Measurements from ENCODE around the gene TGFBR3L.

TGFBR3L gene

GRCh38 chr19:7920519-7921301 is 6.1 kb downstream of the TGFBR3L start:
- peaks cover 18 to 31% of the 10 kb centered on the region in 2 donors for H3K27me3 ChIP-seq (ENCODE audit: control insufficient read depth in 1 of 2, insufficient read depth in 2 of 2, low read length in 2 of 2)
- H3K27ac ChIP-seq (ENCODE audit: low read length), result peak overlapping the region; percentile 84
- H3K4me1 ChIP-seq (ENCODE audit: control insufficient read depth, insufficient read depth, low read length), result peaks cover 72% of the 10 kb centered on the region
- H3K4me3 ChIP-seq (ENCODE audit: low read length in 2 of 2), result peak overlapping the region; percentile 85 to 88
- H3K9me3 ChIP-seq (ENCODE audit: control insufficient read depth in 2 of 2, low read length in 2 of 2), result no peaks in the 10 kb centered on the region
- H3K36me3 ChIP-seq (ENCODE audit: control insufficient read depth in 2 of 2, insufficient read depth in 2 of 2, low read length in 2 of 2), result peaks cover 3 to 6% of the 10 kb centered on the region in 2 donors
- H3K9ac ChIP-seq (ENCODE audit: low read length in 2 of 2), result peak overlapping the region; percentile 72 to 82

- no peaks in the 10 kb centered on the region for H3K9me3 ChIP-seq (ENCODE audit: control insufficient read depth in 2 of 2, low read length in 2 of 2)
- peak overlapping the region; percentile 72 to 82 for H3K9ac ChIP-seq (ENCODE audit: low read length in 2 of 2)
- H3K27ac ChIP-seq (ENCODE audit: low read length), result peak overlapping the region; percentile 84
- H3K4me1 ChIP-seq (ENCODE audit: control insufficient read depth, insufficient read depth, low read length), result peaks cover 69% of the 10 kb centered on the region
- peaks cover 14 to 24% of the 10 kb centered on the region in 2 donors for H3K27me3 ChIP-seq (ENCODE audit: control insufficient read depth in 1 of 2, insufficient read depth in 2 of 2, low read length in 2 of 2)
- peak overlapping the region; percentile 74 to 81 for H3K4me3 ChIP-seq (ENCODE audit: low read length in 2 of 2)
- H3K36me3 ChIP-seq (ENCODE audit: control insufficient read depth in 2 of 2, insufficient read depth in 2 of 2, low read length in 2 of 2), result peaks cover 3 to 6% of the 10 kb centered on the region in 2 donors
Observed at GRCh38 chr19:7921302-7921966, 6.8 kb downstream of the TGFBR3L start.

DNA sequence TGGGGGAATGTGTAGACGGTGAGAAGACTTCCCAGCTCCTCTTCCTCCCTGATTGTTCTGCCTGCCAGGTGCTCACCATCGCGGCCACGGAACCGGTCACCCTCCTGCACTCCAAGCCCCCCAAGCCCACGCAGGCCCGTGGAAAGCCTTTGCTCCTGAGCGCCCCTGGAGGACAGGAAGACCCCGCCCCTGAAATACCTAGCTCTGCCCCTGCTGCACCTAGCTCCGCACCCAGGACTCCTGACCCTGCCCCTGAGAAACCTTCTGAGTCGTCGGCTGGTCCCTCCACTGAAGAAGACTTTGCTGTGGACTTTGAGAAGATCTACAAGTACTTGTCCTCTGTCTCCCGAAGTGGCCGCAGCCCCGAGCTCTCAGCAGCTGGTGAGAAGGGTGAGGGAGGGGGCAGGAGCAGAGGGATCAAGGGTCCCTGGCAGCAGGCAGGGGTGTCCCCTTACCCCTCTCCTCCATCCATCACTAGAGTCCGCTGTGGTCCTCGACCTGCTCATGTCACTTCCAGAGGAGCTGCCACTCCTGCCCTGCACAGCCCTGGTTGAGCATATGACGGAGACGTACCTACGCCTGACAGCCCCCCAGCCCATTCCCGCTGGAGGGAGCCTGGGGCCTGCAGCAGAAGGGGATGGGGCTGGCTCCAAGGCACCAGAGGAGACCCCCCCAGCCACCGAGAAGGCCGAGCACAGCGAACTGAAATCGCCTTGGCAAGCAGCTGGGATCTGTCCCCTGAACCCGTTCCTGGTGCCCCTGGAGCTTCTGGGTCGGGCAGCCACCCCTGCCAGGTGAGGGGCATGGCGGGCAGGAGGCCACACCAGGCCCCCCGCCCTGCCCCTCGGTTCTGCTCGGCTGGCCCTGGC is 7.6 kb downstream of the TGFBR3L start:
- H3K9me3 ChIP-seq (ENCODE audit: control insufficient read depth in 2 of 2, low read length in 2 of 2), result no peaks in the 10 kb centered on the region
- H3K4me1 ChIP-seq (ENCODE audit: control insufficient read depth, insufficient read depth, low read length), result peaks cover 69% of the 10 kb centered on the region
- peaks cover 3 to 6% of the 10 kb centered on the region in 2 donors for H3K36me3 ChIP-seq (ENCODE audit: control insufficient read depth in 2 of 2, insufficient read depth in 2 of 2, low read length in 2 of 2)
- peak overlapping the region; percentile 84 for H3K27ac ChIP-seq (ENCODE audit: low read length)
- peaks cover 10 to 17% of the 10 kb centered on the region in 2 donors for H3K27me3 ChIP-seq (ENCODE audit: control insufficient read depth in 1 of 2, insufficient read depth in 2 of 2, low read length in 2 of 2)
- peak overlapping the region; percentile 72 to 82 for H3K9ac ChIP-seq (ENCODE audit: low read length in 2 of 2)
- H3K4me3 ChIP-seq (ENCODE audit: low read length in 2 of 2), result peak overlapping the region in 1 of 2 donors; percentile 81

DNA sequence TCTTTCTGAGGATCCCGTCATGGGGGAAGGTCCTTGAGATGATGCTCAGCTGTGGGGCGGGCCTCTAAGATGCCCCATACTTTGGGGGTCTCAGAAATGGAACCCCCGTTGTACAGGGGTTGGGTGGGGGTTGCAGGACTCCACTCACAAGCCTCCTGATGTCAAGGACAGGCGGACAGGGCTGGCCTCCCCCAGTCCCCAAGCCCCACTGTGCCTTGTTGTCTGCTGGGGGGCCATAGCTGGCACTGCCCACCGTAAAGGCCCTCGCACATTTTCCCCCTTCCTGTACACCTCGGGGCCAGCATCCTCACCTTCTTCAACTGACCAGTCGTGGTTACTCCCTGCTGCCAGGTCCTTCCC is 8.2 kb downstream of the TGFBR3L start:
- Histone ChIP-seq H3K9ac (ENCODE audit: low read length in 2 of 2) (no peak overlapping the region), H3K4me1 (ENCODE audit: control insufficient read depth, insufficient read depth, low read length) (peaks cover 69% of the 10 kb centered on the region), H3K27ac (ENCODE audit: low read length) (peak overlapping the region; percentile 84)

GRCh38 chr19:7923295-7924191 is 8.9 kb downstream of the TGFBR3L start:
- H3K9me3 ChIP-seq (ENCODE audit: control insufficient read depth in 2 of 2, low read length in 2 of 2), result no peaks in the 10 kb centered on the region
- H3K4me3 ChIP-seq (ENCODE audit: low read length in 2 of 2), result peak overlapping the region; percentile 22 to 32
- peaks cover 74% of the 10 kb centered on the region for H3K4me1 ChIP-seq (ENCODE audit: control insufficient read depth, insufficient read depth, low read length)
- peaks cover 5 to 7% of the 10 kb centered on the region in 2 donors for H3K27me3 ChIP-seq (ENCODE audit: control insufficient read depth in 1 of 2, insufficient read depth in 2 of 2, low read length in 2 of 2)
- peaks cover 3 to 6% of the 10 kb centered on the region in 2 donors for H3K36me3 ChIP-seq (ENCODE audit: control insufficient read depth in 2 of 2, insufficient read depth in 2 of 2, low read length in 2 of 2)
- peak overlapping the region; percentile 84 for H3K27ac ChIP-seq (ENCODE audit: low read length)
- peak overlapping the region; percentile 5 to 56 for H3K9ac ChIP-seq (ENCODE audit: low read length in 2 of 2)

More for the DNA sequence above, 8.2 kb downstream of the TGFBR3L start:
- Histone ChIP-seq H3K4me3 (ENCODE audit: low read length in 2 of 2) (no peak overlapping the region), H3K9me3 (ENCODE audit: control insufficient read depth in 2 of 2, low read length in 2 of 2) (no peaks in the 10 kb centered on the region), H3K27me3 (ENCODE audit: control insufficient read depth in 1 of 2, insufficient read depth in 2 of 2, low read length in 2 of 2) (peaks cover 9 to 10% of the 10 kb centered on the region in 2 donors), H3K36me3 (ENCODE audit: control insufficient read depth in 2 of 2, insufficient read depth in 2 of 2, low read length in 2 of 2) (peaks cover 3 to 6% of the 10 kb centered on the region in 2 donors)

- Histone ChIP-seq H3K9me3 (ENCODE audit: control insufficient read depth in 2 of 2, low read length in 2 of 2) (no peaks in the 10 kb centered on the region), H3K27me3 (ENCODE audit: control insufficient read depth in 1 of 2, insufficient read depth in 2 of 2, low read length in 2 of 2) (peaks cover 0 to 3% of the 10 kb centered on the region in 2 donors), H3K36me3 (ENCODE audit: control insufficient read depth in 2 of 2, insufficient read depth in 2 of 2, low read length in 2 of 2) (peaks cover 3 to 6% of the 10 kb centered on the region in 2 donors), H3K4me1 (ENCODE audit: control insufficient read depth, insufficient read depth, low read length) (peaks cover 79% of the 10 kb centered on the region), H3K9ac (ENCODE audit: low read length in 2 of 2) (no peak overlapping the region), H3K27ac (ENCODE audit: low read length) (peak overlapping the region; percentile 84), H3K4me3 (ENCODE audit: low read length in 2 of 2) (peak overlapping the region in 1 of 2 donors; percentile 35)
Observed at GRCh38 chr19:7924241-7924640, 9.6 kb downstream of the TGFBR3L start.

- peak overlapping the region in 1 of 2 donors; percentile 35 for H3K9ac ChIP-seq (ENCODE audit: low read length in 2 of 2)
- H3K36me3 ChIP-seq (ENCODE audit: control insufficient read depth in 2 of 2, insufficient read depth in 2 of 2, low read length in 2 of 2), result peaks cover 3 to 6% of the 10 kb centered on the region in 2 donors
- H3K4me1 ChIP-seq (ENCODE audit: control insufficient read depth, insufficient read depth, low read length), result peaks cover 81% of the 10 kb centered on the region
- H3K4me3 ChIP-seq (ENCODE audit: low read length in 2 of 2), result peak overlapping the region; percentile 19 to 49
- H3K9me3 ChIP-seq (ENCODE audit: control insufficient read depth in 2 of 2, low read length in 2 of 2), result no peaks in the 10 kb centered on the region
- peak overlapping the region; percentile 84 for H3K27ac ChIP-seq (ENCODE audit: low read length)
- peaks cover 0 to 2% of the 10 kb centered on the region in 2 donors for H3K27me3 ChIP-seq (ENCODE audit: control insufficient read depth in 1 of 2, insufficient read depth in 2 of 2, low read length in 2 of 2)
Observed at GRCh38 chr19:7924651-7925170, 10.1 kb downstream of the TGFBR3L start.

DNA sequence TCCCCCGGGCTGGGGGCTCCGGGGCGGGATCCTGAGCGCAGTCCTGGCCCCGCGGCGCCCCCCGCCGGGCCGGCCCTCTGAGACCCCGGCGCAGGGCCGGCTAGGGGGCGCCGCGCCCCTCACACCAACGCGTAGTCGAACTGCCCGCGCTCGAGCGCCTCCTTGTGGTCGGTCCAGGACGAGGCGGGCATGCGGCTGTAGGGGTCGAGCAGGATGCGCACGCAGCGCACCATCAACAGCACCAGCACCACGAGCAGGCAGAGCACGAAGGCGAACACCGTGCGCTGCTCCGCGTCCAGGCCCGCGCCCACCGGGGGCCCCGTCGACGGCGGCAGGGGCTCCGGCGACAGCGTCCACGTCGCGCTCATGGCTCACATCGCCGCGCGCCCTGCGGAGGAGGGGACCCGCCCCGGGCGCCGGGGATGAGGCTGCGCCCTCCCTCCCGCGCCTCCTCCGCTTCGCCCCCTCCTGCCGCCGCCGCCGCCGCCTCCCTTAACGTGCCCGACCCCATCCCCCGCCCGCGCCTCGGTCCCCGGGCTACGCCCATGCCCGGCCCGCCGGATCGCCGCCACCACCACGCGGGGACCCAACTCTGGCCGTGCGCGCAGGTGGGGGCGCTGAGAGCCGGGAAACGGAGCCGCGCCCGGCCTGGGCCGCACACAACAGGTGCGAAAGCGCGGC is 10.7 kb downstream of the TGFBR3L start:
- Histone ChIP-seq H3K27me3 (ENCODE audit: control insufficient read depth in 1 of 2, insufficient read depth in 2 of 2, low read length in 2 of 2) (no peaks in the 10 kb centered on the region), H3K27ac (ENCODE audit: low read length) (peak overlapping the region; percentile 84), H3K9me3 (ENCODE audit: control insufficient read depth in 2 of 2, low read length in 2 of 2) (no peaks in the 10 kb centered on the region), H3K36me3 (ENCODE audit: control insufficient read depth in 2 of 2, insufficient read depth in 2 of 2, low read length in 2 of 2) (peaks cover 3 to 6% of the 10 kb centered on the region in 2 donors), H3K4me1 (ENCODE audit: control insufficient read depth, insufficient read depth, low read length) (peaks cover 76% of the 10 kb centered on the region), H3K4me3 (ENCODE audit: low read length in 2 of 2) (peak overlapping the region; percentile 19 to 49), H3K9ac (ENCODE audit: low read length in 2 of 2) (peak overlapping the region in 1 of 2 donors; percentile 35)

DNA sequence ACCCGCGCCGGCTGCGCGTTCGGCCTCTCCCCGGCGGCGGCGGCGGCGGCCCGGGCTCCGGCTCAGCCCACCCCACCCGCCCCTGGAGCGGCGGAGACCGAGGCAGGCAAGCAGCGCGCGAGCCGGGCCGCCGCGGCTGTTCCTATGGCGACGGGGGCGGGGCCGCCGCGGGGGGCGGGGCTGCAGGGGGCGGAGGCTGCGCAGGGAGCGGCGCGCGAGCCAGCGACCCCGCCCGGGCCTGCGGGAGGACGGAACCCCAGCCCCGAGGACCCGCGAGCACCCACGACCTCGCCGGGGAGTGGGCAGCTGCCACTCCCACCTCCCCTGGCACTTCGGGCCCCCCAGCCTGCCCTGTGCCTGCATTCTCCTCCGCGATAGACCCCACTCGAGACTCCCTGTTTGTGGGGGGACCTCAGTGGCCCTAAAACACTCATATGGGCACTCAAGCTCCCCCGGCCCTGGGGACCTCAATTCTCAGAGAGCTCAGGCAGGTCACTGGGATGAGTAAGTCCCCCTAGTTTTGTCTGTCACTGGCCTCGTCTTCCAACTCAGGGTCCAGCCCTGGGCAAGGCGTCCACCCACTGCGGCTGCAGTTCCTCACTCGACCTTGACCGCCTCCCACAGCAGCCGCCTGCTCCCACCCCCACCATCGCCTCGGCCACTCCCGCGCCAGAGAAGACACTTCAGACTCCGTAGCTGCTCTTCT is 11.5 kb downstream of the TGFBR3L start, which contains the start of gene CTXN1:
Gene CTXN1, minus strand, starts transcription at position 115 of the 706 bp plus-strand sequence. CDS start 597 bp downstream, outside the sequence.
- H3K4me1 ChIP-seq (ENCODE audit: control insufficient read depth, insufficient read depth, low read length), result peaks cover 82% of the 10 kb centered on the region
- peak within 1 kb of the TSS; percentile 58 to 59 for H3K9ac ChIP-seq (ENCODE audit: low read length in 2 of 2)
- H3K36me3 ChIP-seq (ENCODE audit: control insufficient read depth in 2 of 2, insufficient read depth in 2 of 2, low read length in 2 of 2), result peaks cover 6 to 10% of the 10 kb centered on the region in 2 donors
- peak within 1 kb of the TSS; percentile 70 to 75 for H3K4me3 ChIP-seq (ENCODE audit: low read length in 2 of 2)
- H3K27me3 ChIP-seq (ENCODE audit: control insufficient read depth in 1 of 2, insufficient read depth in 2 of 2, low read length in 2 of 2), result no peaks in the 10 kb centered on the region
- peak within 1 kb of the TSS; percentile 93 for H3K27ac ChIP-seq (ENCODE audit: low read length)
- no peaks in the 10 kb centered on the region for H3K9me3 ChIP-seq (ENCODE audit: control insufficient read depth in 2 of 2, low read length in 2 of 2)
